Motor neuron (in vitro differentiated cells): ENCODE results near the gene CLDND2. TPM values are rescaled to one million over a fixed set of nuclear protein-coding genes. Genes with fewer than 3 reads are reported as not detected.

ENCODE experiments used
- ATAC-seq, 8 experiments: fragments of 200-7000 bp; cut with Tn5 transposase; replicated peaks in 6 of 8; 2 replicates each; pipeline ENCODE4 v1.8.0; 2021; ENCODE audit warnings: mild to moderate bottlenecking in 8 of 8, moderate library complexity in 8 of 8
- H3K27ac ChIP-seq, 2 donors: fragments of 250-450 bp; sonication (Bioruptor Pico); 2 replicates each; pipeline ENCODE4 v1.9.0; 2021; ENCODE audit warnings: antibody characterized with exemption in 2 of 2, mild to moderate bottlenecking in 2 of 2, moderate library complexity in 1 of 2
- H3K4me1 ChIP-seq, 2 donors: fragments of 250-450 bp; sonication (Bioruptor Pico); replicated peaks in 1 of 2; 2 replicates each; pipeline ENCODE4 v1.6.1; 2021; ENCODE audit warnings: antibody characterized with exemption in 2 of 2, mild to moderate bottlenecking in 2 of 2, moderate library complexity in 1 of 2
- H3K4me3 ChIP-seq, 5 donors: fragments of 250-450 bp; sonication (Bioruptor Pico); 2 replicates each; pipeline ENCODE4 v1.9.0; 2021; ENCODE audit warnings: antibody characterized with exemption in 5 of 5, mild to moderate bottlenecking in 5 of 5, moderate library complexity in 4 of 5
- WGBS, 10 experiments: fragments of 450-650 bp; shearing (Covaris generic); methylation state at CpG; one replicate each; pipeline ENCODE4 v1.0.0; 2022; 5-methylcytosine and 5-hydroxymethylcytosine counted together
- in situ Hi-C, 9 experiments: fragments of 400-800 bp; cut with MboI; loops; one replicate each; pipeline ENCODE4 v1.15.0; 2021; ENCODE audit warnings: low sequenced_read_pairs in 9 of 9, low pct_unique_long_range_greater_than_20kb in 2 of 9; ENCODE audit not compliant: unreplicated experiment in 9 of 9
- total RNA-seq, 8 experiments: library from RNA; unstranded; fragments of 300-600 nt; gene quantifications; 2 replicates each; pipeline versions ENCODE4 v1.2.3 to v1.2.4, GENCODE V29; 2022

Gene CLDND2
- total RNA-seq, 8 experiments from 2014 or later = 0.36 to 4.1 (median 2.4) TPM

- WGBS, 10 experiments = 25 to 80% (median 58%) methylated on average over 1 to 3 of the region's 3 CpGs; no CpG with 5 or more reads in 4 of the 10 experiments
- no peak for ATAC-seq
- no peak overlapping the region for H3K27ac ChIP-seq
- H3K4me3 ChIP-seq = no peak overlapping the region
- peaks cover 4 to 5% of the 10 kb centered on the region in 2 donors for H3K4me1 ChIP-seq
- in situ Hi-C loops = no loop called here
Measured at GRCh38 chr19:51331193-51331592, 37.6 kb downstream of the CLDND2 start.

DNA sequence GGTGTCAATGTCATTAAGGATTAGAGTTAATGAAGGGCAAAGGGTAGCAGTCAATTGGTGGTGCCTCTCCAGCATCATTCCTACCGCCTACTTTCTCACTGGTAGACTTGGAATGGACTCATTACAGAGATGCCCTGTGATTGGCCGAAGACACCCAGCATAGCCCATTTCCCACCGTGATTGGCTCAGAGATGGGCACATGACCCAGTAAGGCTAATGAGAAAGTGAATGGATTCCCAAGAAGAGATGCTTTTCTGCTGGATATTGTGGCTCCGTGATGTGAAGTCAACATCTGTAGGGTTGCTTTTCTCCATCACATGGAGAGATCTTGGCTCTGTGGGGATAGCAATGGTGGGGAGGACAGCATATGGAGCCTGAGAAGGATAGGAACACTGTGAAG lies 38.4 kb downstream of the CLDND2 start:
- 85 to 100% (median 100%) methylated on average over 1 to 4 of the region's 4 CpGs; no CpG with 5 or more reads in 3 of the 10 experiments for WGBS, 10 experiments
- no peak overlapping the region for H3K4me3 ChIP-seq
- in situ Hi-C loops = no loop called here
- peaks cover 4 to 5% of the 10 kb centered on the region in 2 donors for H3K4me1 ChIP-seq
- no peak overlapping the region for H3K27ac ChIP-seq
- no peak for ATAC-seq

DNA sequence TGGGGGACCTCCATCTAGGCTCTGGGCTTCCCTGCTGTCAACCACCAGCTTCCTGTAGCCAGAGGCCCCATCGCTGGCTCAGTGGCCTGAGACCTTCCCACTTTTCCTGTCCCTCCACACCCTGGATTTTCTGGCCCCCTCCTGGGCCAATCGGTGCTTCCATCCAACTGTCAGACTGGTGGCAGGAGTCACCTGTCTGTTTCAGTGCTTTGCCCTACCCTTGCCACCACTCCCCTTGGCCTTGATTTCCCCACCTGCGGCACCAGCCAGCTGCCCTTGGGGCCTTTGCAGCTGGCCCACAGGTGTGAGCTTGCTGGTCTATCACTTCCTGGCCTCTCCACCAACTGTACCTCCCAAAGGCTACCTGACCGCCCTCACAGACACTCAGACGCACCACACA lies 39.4 kb downstream of the CLDND2 start:
- Histone ChIP-seq H3K4me1 (peaks cover 6 to 7% of the 10 kb centered on the region in 2 donors), H3K4me3 (no peak overlapping the region), H3K27ac (no peak overlapping the region)
- 86 to 100% (median 100%) methylated on average over 1 to 2 of the region's 5 CpGs; no CpG with 5 or more reads in 6 of the 10 experiments for WGBS, 10 experiments
- no peak for ATAC-seq
- in situ Hi-C loops = no loop called here

- Histone ChIP-seq H3K4me1 (peaks cover 20% of the 10 kb centered on the region in 2 donors), H3K4me3 (peak overlapping the region; percentile 17 to 42 (median 28)), H3K27ac (no peak overlapping the region)
- in situ Hi-C loops = no loop called here
- 0% methylated on average over 1 to 2 of the region's 75 CpGs; no CpG with 5 or more reads in 7 of the 10 experiments for WGBS, 10 experiments
- ATAC-seq = peak; percentile 71 to 94 (median 75)
Measured at GRCh38 chr19:51327066-51328001, 41.5 kb downstream of the CLDND2 start.

- no peak for ATAC-seq
- WGBS, 10 experiments = 80% methylated on average over 1 of the region's 36 CpGs; no CpG with 5 or more reads in 8 of the 10 experiments
- peaks cover 20% of the 10 kb centered on the region in 2 donors for H3K4me1 ChIP-seq
- H3K4me3 ChIP-seq = no peak overlapping the region
- no peak overlapping the region for H3K27ac ChIP-seq
- in situ Hi-C loops = no loop called here
Measured at GRCh38 chr19:51326216-51327065, 42.4 kb downstream of the CLDND2 start.

DNA sequence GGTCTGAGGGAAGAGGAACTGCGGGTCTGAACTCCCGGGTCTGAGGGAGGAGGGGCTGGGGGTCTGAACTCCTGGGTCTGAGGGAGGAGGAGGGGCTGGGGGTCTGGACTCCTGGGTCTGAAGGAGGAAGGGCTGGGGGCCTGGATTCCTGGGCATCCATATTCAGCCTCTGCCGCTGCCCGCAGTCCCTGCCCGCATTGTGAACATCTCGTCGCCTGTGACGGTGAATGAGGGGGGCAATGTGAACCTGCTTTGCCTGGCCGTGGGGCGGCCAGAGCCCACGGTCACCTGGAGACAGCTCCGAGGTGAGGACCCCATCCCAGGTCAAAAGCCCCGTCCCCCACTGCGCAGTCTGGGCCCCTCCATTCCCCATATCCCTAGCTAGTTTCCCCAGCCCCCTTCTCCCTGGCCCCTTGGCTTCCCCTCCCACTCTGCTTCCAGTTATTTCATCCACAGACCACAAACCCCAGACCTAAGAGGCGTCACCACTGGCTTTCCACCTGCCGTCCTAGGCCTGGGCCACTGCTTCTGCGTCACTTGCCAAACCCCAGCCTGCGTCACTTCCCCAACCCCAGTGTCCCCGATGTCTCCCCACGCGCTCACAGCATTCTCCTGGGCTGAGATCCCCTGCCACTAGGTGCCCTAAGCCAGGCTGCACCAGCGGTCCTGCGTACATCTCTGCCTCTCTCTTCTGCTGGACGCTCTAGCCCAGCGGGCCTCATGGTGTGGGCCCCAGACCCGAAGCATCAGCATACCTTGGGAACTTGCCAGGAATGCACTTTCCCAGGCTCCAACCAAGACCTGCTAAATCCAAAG lies 43.4 kb downstream of the CLDND2 start:
- in situ Hi-C loops = no loop called here
- WGBS, 10 experiments = 93% methylated on average over 3 of the region's 26 CpGs; no CpG with 5 or more reads in 9 of the 10 experiments
- H3K27ac ChIP-seq = no peak overlapping the region
- ATAC-seq = no peak
- H3K4me3 ChIP-seq = no peak overlapping the region
- H3K4me1 ChIP-seq = peaks cover 24 to 25% of the 10 kb centered on the region in 2 donors

DNA sequence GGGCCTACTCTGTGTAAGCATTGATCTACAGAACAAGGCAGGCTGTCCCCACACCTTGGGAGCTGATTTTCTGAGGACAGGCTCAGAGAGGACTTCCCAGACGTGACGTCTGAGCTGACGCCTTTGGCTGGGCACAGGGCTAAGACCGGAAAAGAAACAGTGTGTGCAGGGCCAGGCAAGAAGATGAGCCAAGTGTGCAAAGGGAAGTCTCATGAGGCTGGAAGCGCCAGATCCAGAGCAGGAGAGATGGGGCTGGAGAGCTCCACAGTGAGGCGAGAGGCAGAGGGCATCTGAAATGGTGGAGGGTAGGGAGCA lies 44.7 kb downstream of the CLDND2 start:
- 20 to 100% (median 93%) methylated on average over 1 to 5 of the region's 6 CpGs; no CpG with 5 or more reads in 5 of the 10 experiments for WGBS, 10 experiments
- Histone ChIP-seq H3K4me1 (peaks cover 36 to 38% of the 10 kb centered on the region in 2 donors), H3K27ac (peak overlapping the region in 1 of 2 donors; percentile 34), H3K4me3 (no peak overlapping the region)
- in situ Hi-C loops = no loop called here
- no peak for ATAC-seq

- ATAC-seq = peak in 4 of 8 experiments; percentile 1 to 19 (median 12)
- WGBS, 10 experiments = 20 to 100% (median 44%) methylated on average over 1 to 3 of the region's 29 CpGs; no CpG with 5 or more reads in 4 of the 10 experiments
- in situ Hi-C loops = no loop called here
Measured at GRCh38 chr19:51323481-51324166, 45.2 kb downstream of the CLDND2 start.

DNA sequence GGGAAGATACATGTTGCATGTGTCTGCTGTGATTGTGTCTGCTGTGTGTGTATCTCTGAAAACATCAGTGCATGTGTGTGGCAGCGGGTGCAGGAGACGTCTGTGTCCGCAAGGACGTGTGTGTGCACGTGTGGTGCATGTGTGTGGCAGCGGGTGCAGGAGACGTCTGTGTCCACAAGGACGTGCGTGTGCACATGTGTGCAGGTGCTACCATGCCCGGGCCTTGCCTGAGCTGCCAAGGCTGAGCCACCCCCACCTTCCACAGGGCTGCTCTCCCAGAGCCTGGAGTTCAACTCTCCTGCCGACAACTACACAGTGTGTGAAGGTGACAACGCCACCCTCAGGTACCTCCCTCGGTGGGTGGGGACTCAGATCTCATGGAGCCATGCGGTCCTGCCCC lies 47.0 kb downstream of the CLDND2 start:
- peaks cover 35 to 36% of the 10 kb centered on the region in 2 donors for H3K4me1 ChIP-seq
- 8 to 89% (median 62%) methylated on average over 2 to 10 of the region's 14 CpGs; no CpG with 5 or more reads in 4 of the 10 experiments for WGBS, 10 experiments
- H3K27ac ChIP-seq = no peak overlapping the region
- no peak for ATAC-seq
- H3K4me3 ChIP-seq = no peak overlapping the region
- in situ Hi-C loops = no loop called here

More at GRCh38 chr19:51323481-51324166, 45.2 kb downstream of the CLDND2 start:
- Histone ChIP-seq H3K27ac (peak overlapping the region; percentile 34 to 52), H3K4me1 (peaks cover 40% of the 10 kb centered on the region in 2 donors), H3K4me3 (no peak overlapping the region)

- peak overlapping the region; percentile 50 to 73 for H3K27ac ChIP-seq
- WGBS, 10 experiments = 6 to 58% (median 20%) methylated on average over 3 to 4 of the region's 14 CpGs; no CpG with 5 or more reads in 7 of the 10 experiments
- peak in 5 of 8 experiments; percentile 71 to 81 (median 74) for ATAC-seq
- peaks cover 35 to 36% of the 10 kb centered on the region in 2 donors for H3K4me1 ChIP-seq
- in situ Hi-C loops = no loop called here
- no peak overlapping the region for H3K4me3 ChIP-seq
Measured at GRCh38 chr19:51320280-51320657, 48.5 kb downstream of the CLDND2 start.

DNA sequence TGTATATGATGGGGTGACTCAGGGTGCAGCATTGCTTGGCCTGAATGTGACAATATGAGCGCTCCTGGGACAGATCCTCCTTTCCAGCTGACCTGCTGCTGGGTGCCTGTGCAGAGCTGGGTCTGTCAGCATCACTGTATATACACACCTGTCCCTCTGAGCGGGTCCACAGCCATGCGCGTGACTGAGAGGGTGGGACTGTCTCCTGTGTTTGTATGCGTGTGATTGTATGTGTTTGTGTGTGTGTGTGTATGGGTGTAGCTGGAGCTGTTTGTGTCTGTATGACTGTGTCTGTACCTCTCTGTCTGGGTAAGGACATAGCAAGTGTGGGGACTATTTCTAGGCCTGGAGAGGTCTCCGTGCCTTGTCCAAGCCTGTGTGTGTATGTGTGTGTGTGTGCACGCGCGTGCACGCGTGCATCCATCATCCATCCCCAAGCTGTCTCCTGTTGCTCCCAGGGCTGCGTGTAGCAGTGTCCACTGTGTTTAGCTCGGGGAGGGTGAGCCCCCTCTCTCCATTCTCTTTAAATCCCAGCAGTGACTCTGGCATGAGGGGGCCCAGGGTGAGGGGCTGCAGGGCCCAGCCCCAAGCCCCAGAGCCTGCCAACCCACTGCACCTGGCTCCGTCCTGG lies 49.0 kb downstream of the CLDND2 start:
- in situ Hi-C loops = no loop called here
- ATAC-seq = peak in 5 of 8 experiments; percentile 74 to 84 (median 80)

More for the DNA sequence above, 49.0 kb downstream of the CLDND2 start:
- WGBS, 10 experiments = 33 to 60% (median 48%) methylated on average over 1 to 6 of the region's 14 CpGs; no CpG with 5 or more reads in 6 of the 10 experiments
- H3K4me1 ChIP-seq = peaks cover 35 to 36% of the 10 kb centered on the region in 2 donors
- no peak overlapping the region for H3K4me3 ChIP-seq
- peak overlapping the region; percentile 19 to 73 for H3K27ac ChIP-seq
